A673 (cell line): ENCODE results near the gene MUSK. TPM values are rescaled to one million over a fixed set of nuclear protein-coding genes. Genes with fewer than 3 reads are reported as not detected.

Source experiments
- BruUV-seq: library from RNA; stranded (reverse); fragments of 400-500 nt; replicated peaks from 2 replicates; lab custom pipeline; 2021; lab: Mats Ljungman, UMichigan
- CTCF ChIA-PET: fragments of 300-600 bp; sonication (Branson Sonifier 250); formaldehyde crosslinking; loops from one replicate; lab custom pipeline; 2022; ENCODE audit warnings: antibody characterized with exemption; lab: Charles Lee
- POLR2A ChIA-PET: fragments of 300-600 bp; sonication (Branson Sonifier 250); formaldehyde crosslinking; loops from one replicate; lab custom pipeline; 2022; ENCODE audit warnings: antibody characterized with exemption; ENCODE audit not compliant: low non-redundant PET; lab: Charles Lee
- DNase-seq: peaks from one replicate; pipeline ENCODE4 v3.0.0-alpha.2; 2015; ENCODE audit warnings: low spot score
- H3K27ac ChIP-seq: fragments of 200-600 bp; sonication (generic); 2 replicates; pipeline ENCODE4 v1.5.1; 2016; ENCODE audit warnings: mixed run types, low read depth, mild to moderate bottlenecking, mixed read lengths, antibody characterized with exemption, low read length; ENCODE audit not compliant: poor library complexity, severe bottlenecking
- H3K27me3 ChIP-seq: fragments of 200-600 bp; sonication (generic); replicated peaks from 2 replicates; pipeline ENCODE4 v1.6.1; 2017; ENCODE audit warnings: mixed run types, low read depth, mild to moderate bottlenecking, mixed read lengths, antibody characterized with exemption, low read length; ENCODE audit not compliant: insufficient read depth, poor library complexity
- H3K36me3 ChIP-seq: fragments of 200-600 bp; sonication (generic); 2 replicates; pipeline ENCODE4 v1.6.1; 2016; ENCODE audit warnings: mixed run types, mild to moderate bottlenecking, mixed read lengths, antibody characterized with exemption, low read length; ENCODE audit not compliant: insufficient read depth, poor library complexity, severe bottlenecking
- H3K4me1 ChIP-seq: fragments of 200-600 bp; sonication (generic); 2 replicates; pipeline ENCODE4 v1.6.1; 2017; ENCODE audit warnings: mixed run types, mild to moderate bottlenecking, mixed read lengths, antibody characterized with exemption, low read length; ENCODE audit not compliant: insufficient read depth, poor library complexity, severe bottlenecking
- H3K4me3 ChIP-seq: fragments of 200-600 bp; sonication (generic); 2 replicates; pipeline ENCODE4 v1.5.1; 2016; ENCODE audit warnings: low read depth, mixed run types, mild to moderate bottlenecking, mixed read lengths, low read length; ENCODE audit not compliant: poor library complexity, severe bottlenecking
- H3K9me3 ChIP-seq: fragments of 200-600 bp; sonication (generic); 2 replicates; pipeline ENCODE4 v1.6.1; 2016; ENCODE audit warnings: mixed run types, low read depth, mild to moderate bottlenecking, mixed read lengths, antibody characterized with exemption, low read length; ENCODE audit not compliant: poor library complexity, severe bottlenecking
- CTCF ChIP-seq: fragments of 300-800, 200-600 bp; sonication (generic); conservative IDR thresholded peaks from 2 replicates; pipeline ENCODE4 v1.5.1; 2017; ENCODE audit warnings: low read depth, mild to moderate bottlenecking, antibody characterized with exemption, low read length, moderate library complexity, mixed read lengths
- EZH2 ChIP-seq: fragments of 200-600 bp; sonication (generic); IDR thresholded peaks from 2 replicates; pipeline ENCODE4 v1.6.1; 2017; ENCODE audit warnings: borderline replicate concordance, low read depth, mild to moderate bottlenecking, mixed read lengths, antibody characterized with exemption, low read length; ENCODE audit not compliant: poor library complexity, severe bottlenecking
- intact Hi-C: fragments of 100-400 bp; cut with micrococcal nuclease; formaldehyde crosslinking; loops from one replicate; pipeline ENCODE4 v1.10.0; 2022; ENCODE audit not compliant: unreplicated experiment
- total RNA-seq: library from RNA; stranded (reverse); gene quantifications from 2 replicates; pipeline ENCODE4 v1.2.3, GENCODE V29; 2021

The MUSK gene
- total RNA-seq, 1 experiment from 2014 or later, result not detected

- H3K36me3 ChIP-seq, result no peaks in the 10 kb centered on the region
- no TSS peak for BruUV-seq
- H3K27ac ChIP-seq, result no peak overlapping the region
- DNase-seq, result no peak
- no peaks in the 10 kb centered on the region for H3K9me3 ChIP-seq
- TF ChIP-seq EZH2 (no peak), CTCF (no peak)
- CTCF ChIA-PET, result no interaction called here
- no peak overlapping the region for H3K4me3 ChIP-seq
- no peaks in the 10 kb centered on the region for H3K27me3 ChIP-seq
- intact Hi-C loops, result no loop called here
- POLR2A ChIA-PET, result no interaction called here
- peaks cover 8% of the 10 kb centered on the region for H3K4me1 ChIP-seq
Observed at GRCh38 chr9:110762783-110763182, 94.2 kb downstream of the MUSK start.

GRCh38 chr9:110763568-110763967, 95.0 kb downstream of the MUSK start:
- TF ChIP-seq CTCF (no peak), EZH2 (no peak)
- Histone ChIP-seq H3K9me3 (no peaks in the 10 kb centered on the region), H3K4me1 (peaks cover 8% of the 10 kb centered on the region), H3K4me3 (no peak overlapping the region), H3K27ac (no peak overlapping the region), H3K36me3 (no peaks in the 10 kb centered on the region), H3K27me3 (no peaks in the 10 kb centered on the region)
- CTCF ChIA-PET, result no interaction called here
- intact Hi-C loops, result no loop called here
- BruUV-seq, result no TSS peak
- POLR2A ChIA-PET, result no interaction called here
- no peak for DNase-seq

DNA sequence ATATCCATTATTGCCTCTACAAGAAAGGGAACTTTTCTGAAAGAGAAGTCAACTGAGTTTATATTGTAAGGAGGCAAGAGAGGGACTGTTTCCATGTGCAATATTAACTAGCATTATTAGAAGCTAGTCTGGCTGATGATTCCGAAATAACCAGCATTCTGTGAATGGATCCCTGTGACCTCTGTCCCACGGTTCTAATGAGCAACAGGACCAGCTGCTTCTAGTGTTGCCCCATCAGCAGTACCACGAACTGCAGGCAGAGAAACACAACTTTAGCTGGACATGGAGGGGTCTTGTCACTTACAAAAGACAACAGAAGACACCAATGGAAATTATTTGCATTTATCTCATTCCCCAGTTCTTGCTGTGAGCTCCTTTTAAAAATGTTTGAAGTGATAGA, 95.4 kb downstream of the MUSK start:
- Histone ChIP-seq H3K36me3 (no peaks in the 10 kb centered on the region), H3K4me1 (peaks cover 12% of the 10 kb centered on the region), H3K27me3 (no peaks in the 10 kb centered on the region), H3K27ac (no peak overlapping the region), H3K9me3 (no peaks in the 10 kb centered on the region), H3K4me3 (no peak overlapping the region)
- ChIA-PET POLR2A (no interaction called here), CTCF (no interaction called here)
- no TSS peak for BruUV-seq
- intact Hi-C loops, result no loop called here
- TF ChIP-seq EZH2 (no peak), CTCF (no peak)
- DNase-seq, result no peak
